ENCODE measurements around the gene GMNN. TPM values are rescaled to one million over a fixed set of nuclear protein-coding genes. Genes with fewer than 3 reads are reported as not detected.

GMNN gene
- polyA plus RNA-seq = 14.2 and 36.3 TPM in 2 replicates

GRCh38 chr6:24774696-24775519 lies at the start of gene GMNN:
TSS of gene GMNN (plus strand) at chr6:24774937. CDS start at chr6:24777247, 2,310 bp downstream.

GRCh38 chr6:24798740-24799540 lies 24.2 kb downstream of the GMNN start, which contains the start of gene ARMH2:
TSS of gene ARMH2 (minus strand) at chr6:24798917. CDS start at chr6:24798857, 60 bp downstream.

Other genes with a start within 250 kb of the GMNN start
- gene KIAA0319, start 128.7 kb upstream of the GMNN start, polyA plus RNA-seq = 5.2 and 8.7 TPM in 2 replicates
- gene TDP2, start 108.0 kb upstream of the GMNN start, polyA plus RNA-seq = 36.3 and 44.0 TPM in 2 replicates
- 107 and 117 TPM in 2 replicates for gene ACOT13, start 107.9 kb upstream of the GMNN start, polyA plus RNA-seq
- 56.7 and 74.4 TPM in 2 replicates for gene C6orf62, start 55.8 kb upstream of the GMNN start, polyA plus RNA-seq
- not detected in 2 replicates for gene ARMH2, start 24.0 kb downstream of the GMNN start, polyA plus RNA-seq
- gene RIPOR2, start 161.0 kb downstream of the GMNN start, polyA plus RNA-seq = 58.1 and 62.1 TPM in 2 replicates

Measured in Purkinje cell (primary cell).